ES-I3 (cell line): ENCODE results near the gene METTL9.
"Not testable (repeated sequence)": the region's sequence is repeated elsewhere in the genome, so short reads cannot be mapped to it uniquely, and the experiment has no call there.

Experiments
- H3K36me3 ChIP-seq: 2 replicates; pipeline ENCODE4 v1.6.1; 2013; ENCODE audit warnings: mild to moderate bottlenecking, low read length, control low read depth, moderate library complexity; ENCODE audit not compliant: insufficient read depth
- H3K4me1 ChIP-seq: 2 replicates; pipeline ENCODE4 v1.6.1; 2013; ENCODE audit warnings: mild to moderate bottlenecking, control low read depth, low read length; ENCODE audit not compliant: insufficient read depth
- H3K9ac ChIP-seq: 2 replicates; pipeline ENCODE4 v1.6.1; 2013; ENCODE audit warnings: low read depth, mild to moderate bottlenecking, low read length, moderate library complexity
- H3K9me3 ChIP-seq: 2 replicates; pipeline ENCODE4 v1.6.1; 2013; ENCODE audit warnings: mild to moderate bottlenecking, low read length, moderate library complexity; ENCODE audit not compliant: control insufficient read depth, insufficient read depth

METTL9 gene

DNA sequence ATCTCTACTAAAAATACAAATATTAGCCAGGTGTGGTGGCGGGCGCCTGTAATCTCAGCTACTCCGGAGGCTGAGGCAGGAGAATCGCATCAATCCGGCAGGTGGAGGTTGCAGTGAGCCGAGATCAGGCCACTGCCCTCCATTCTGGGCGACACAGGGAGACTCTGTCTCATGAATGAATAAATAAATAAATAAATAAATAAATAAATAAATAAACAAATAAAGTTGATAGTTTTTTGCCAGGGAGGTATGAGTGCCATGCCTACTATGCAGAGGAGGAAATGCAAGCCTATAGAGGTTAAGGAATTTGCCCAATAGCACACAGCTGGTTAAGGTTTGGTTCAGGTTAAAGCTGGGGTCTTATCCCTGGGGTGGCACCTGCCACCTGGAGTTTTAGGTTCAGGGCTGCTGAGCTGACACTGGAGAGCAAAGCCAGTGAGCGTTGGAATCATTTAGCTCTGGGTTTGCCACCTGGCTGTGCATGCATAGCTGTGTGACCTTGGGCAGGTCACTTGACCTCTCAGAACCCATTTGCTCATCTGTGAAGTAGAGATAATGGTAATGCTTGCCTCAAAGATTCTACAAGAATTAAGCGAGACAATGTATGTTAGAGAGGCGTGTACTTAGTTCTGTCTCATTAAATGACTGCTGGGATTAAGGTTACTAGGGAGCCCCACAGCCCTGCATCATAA is 65.6 kb downstream of the METTL9 start:
- no peak overlapping the region for H3K9ac ChIP-seq
- no peaks in the 10 kb centered on the region for H3K9me3 ChIP-seq
- peaks cover 10% of the 10 kb centered on the region for H3K4me1 ChIP-seq
- no peaks in the 10 kb centered on the region; the same call in 1 of the 2 replicates for H3K36me3 ChIP-seq

DNA sequence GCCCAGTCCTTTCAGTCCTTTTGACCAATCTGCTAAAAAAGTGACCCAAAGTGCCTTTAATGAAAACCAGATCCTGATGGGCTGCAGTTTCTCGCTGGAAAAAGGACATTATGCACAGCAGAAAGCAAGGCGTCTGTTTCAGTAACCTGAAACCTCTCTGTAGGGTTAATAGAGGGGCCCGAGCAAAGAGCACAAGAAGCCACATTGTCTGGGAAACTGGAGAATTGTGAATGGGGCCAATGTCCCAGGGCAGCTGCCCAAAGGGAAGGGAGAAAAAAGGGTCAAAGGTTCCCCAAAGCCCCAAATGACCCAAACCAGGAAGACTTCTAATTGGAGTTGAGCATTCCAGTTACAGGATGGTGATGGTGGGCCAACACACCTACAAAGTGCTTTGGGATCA is 67.4 kb downstream of the METTL9 start:
- Histone ChIP-seq H3K4me1 (peaks cover 10% of the 10 kb centered on the region), H3K9me3 (no peaks in the 10 kb centered on the region), H3K9ac (no peak overlapping the region), H3K36me3 (no peaks in the 10 kb centered on the region)

DNA sequence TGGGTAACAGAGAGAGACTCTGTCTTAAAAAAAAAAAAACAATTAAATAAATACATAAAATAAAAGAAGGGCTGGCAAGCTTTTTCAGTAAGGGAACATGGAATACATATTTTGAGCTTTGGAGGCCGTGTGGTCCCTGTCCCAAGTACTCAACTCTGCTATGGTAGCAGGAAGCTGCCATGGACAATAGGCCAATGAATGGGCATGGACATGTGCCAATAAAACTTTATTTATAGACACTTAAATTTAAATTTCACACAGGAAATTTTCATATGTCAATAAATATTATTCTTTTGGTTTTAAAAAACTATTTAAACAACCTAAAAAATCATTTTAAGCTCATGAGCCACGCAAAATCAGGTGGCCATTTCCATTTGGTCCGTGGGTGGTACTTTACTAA is 68.2 kb downstream of the METTL9 start:
- peaks cover 10% of the 10 kb centered on the region for H3K4me1 ChIP-seq
- H3K9ac ChIP-seq, result no peak overlapping the region
- H3K36me3 ChIP-seq, result no peaks in the 10 kb centered on the region
- H3K9me3 ChIP-seq, result no peaks in the 10 kb centered on the region

DNA sequence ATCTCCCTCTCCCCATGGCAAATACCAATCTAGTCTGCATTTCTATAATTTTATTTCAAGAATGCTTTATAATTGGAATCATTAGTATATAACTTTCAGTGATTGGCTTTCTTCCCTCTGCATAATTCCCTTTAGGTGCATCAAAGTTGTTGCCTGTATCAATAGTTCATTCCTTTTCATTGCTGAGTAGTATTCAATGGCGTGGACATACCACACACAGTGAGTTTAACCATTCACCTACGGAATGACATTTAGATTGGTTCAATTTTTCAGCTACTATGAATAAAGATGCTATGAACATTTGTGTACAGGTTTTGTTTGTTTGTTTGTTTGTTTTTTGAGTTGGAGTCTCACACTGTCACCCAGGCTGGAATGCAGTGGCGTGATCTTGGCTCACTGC is 74.1 kb downstream of the METTL9 start:
- H3K36me3 ChIP-seq, result no peaks in the 10 kb centered on the region
- no peak overlapping the region for H3K9ac ChIP-seq
- no peaks in the 10 kb centered on the region for H3K9me3 ChIP-seq
- H3K4me1 ChIP-seq, result no peaks in the 10 kb centered on the region

- H3K9ac ChIP-seq, H3K4me1 ChIP-seq, H3K9me3 ChIP-seq, H3K36me3 ChIP-seq: not testable (repeated sequence)
Observed at GRCh38 chr16:21674456-21674855, 75.1 kb downstream of the METTL9 start.

GRCh38 chr16:21680714-21681113 is 81.3 kb downstream of the METTL9 start:
- H3K9ac ChIP-seq, H3K9me3 ChIP-seq, H3K36me3 ChIP-seq, H3K4me1 ChIP-seq: not testable (repeated sequence)

GRCh38 chr16:21683184-21683583 is 83.8 kb downstream of the METTL9 start:
- Histone ChIP-seq H3K4me1 (no peaks in the 10 kb centered on the region), H3K9ac (no peak overlapping the region), H3K36me3 (no peaks in the 10 kb centered on the region), H3K9me3 (no peaks in the 10 kb centered on the region)

- Histone ChIP-seq H3K9ac (no peak overlapping the region), H3K9me3 (no peaks in the 10 kb centered on the region), H3K4me1 (no peaks in the 10 kb centered on the region), H3K36me3 (no peaks in the 10 kb centered on the region)
Observed at GRCh38 chr16:21684199-21684598, 84.8 kb downstream of the METTL9 start.

DNA sequence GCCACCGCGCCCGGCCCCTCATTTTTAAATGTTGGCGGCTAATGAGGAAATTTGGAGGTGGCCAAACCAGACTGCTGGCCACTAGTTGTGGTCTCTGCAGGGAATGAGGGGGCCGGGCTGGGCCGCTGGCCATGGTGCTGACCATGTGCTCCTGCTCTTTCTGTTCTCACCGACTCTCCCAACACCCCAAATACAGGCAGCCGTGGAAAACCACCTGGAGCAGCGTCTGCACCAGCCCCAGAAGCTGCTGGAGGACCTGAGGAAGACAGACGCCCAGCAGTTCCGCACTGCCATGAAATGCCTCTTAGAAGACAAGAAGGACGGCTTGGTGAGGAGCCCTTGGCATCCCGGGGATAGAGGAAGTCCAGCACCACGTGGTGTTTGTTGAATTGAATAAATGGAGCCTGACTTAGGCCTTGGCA is 85.7 kb downstream of the METTL9 start:
- Histone ChIP-seq H3K9me3 (no peaks in the 10 kb centered on the region), H3K36me3 (no peaks in the 10 kb centered on the region), H3K9ac (no peak overlapping the region), H3K4me1 (no peaks in the 10 kb centered on the region)

- Histone ChIP-seq H3K9me3 (no peaks in the 10 kb centered on the region), H3K36me3 (no peaks in the 10 kb centered on the region), H3K4me1 (no peaks in the 10 kb centered on the region), H3K9ac (no peak overlapping the region)
Observed at GRCh38 chr16:21689107-21689506, 89.7 kb downstream of the METTL9 start.

- not testable (repeated sequence) for H3K9ac ChIP-seq, H3K9me3 ChIP-seq, H3K4me1 ChIP-seq, H3K36me3 ChIP-seq
Observed at GRCh38 chr16:21690967-21691366, 91.6 kb downstream of the METTL9 start.

DNA sequence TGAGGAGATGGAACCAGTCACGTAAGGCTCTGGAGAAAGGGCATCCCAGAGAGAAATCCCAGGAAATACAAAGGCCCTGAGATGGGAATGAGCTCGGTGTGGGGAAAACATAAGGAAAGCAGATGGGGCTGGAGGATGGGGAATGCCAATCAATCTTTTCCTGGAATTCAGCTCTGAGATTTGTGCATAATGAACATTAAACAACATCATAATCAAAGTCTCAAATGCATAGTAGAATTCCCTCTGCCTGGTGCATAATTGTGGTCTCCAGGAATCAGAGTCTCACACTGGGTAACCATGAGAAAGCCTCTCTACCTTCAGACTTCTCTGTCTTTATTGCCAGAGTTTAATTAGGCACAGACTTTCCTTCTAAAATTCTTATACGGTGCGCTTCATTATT is 95.2 kb downstream of the METTL9 start:
- no peaks in the 10 kb centered on the region for H3K4me1 ChIP-seq
- H3K36me3 ChIP-seq, result no peaks in the 10 kb centered on the region
- no peak overlapping the region for H3K9ac ChIP-seq
- no peaks in the 10 kb centered on the region for H3K9me3 ChIP-seq

DNA sequence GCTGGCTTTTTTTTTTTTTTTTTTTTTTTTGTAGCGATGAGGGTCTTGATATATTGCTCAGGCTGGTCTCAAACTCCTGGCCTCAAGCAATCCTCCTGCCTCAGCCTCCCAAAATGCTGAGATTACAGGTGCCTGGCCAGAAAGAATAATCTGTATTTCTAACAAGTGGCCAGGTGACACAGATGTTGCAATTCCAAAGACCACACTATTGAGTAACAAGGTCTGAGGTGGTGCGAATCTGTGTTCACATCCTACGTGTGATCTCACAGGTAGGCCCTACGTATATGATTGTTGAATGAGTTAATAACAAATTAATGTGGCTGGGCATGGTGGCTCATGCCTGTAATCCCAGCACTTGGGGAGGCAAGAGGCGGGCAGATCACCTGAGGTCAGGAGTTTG is 97.7 kb downstream of the METTL9 start:
- H3K36me3 ChIP-seq, result no peaks in the 10 kb centered on the region

DNA sequence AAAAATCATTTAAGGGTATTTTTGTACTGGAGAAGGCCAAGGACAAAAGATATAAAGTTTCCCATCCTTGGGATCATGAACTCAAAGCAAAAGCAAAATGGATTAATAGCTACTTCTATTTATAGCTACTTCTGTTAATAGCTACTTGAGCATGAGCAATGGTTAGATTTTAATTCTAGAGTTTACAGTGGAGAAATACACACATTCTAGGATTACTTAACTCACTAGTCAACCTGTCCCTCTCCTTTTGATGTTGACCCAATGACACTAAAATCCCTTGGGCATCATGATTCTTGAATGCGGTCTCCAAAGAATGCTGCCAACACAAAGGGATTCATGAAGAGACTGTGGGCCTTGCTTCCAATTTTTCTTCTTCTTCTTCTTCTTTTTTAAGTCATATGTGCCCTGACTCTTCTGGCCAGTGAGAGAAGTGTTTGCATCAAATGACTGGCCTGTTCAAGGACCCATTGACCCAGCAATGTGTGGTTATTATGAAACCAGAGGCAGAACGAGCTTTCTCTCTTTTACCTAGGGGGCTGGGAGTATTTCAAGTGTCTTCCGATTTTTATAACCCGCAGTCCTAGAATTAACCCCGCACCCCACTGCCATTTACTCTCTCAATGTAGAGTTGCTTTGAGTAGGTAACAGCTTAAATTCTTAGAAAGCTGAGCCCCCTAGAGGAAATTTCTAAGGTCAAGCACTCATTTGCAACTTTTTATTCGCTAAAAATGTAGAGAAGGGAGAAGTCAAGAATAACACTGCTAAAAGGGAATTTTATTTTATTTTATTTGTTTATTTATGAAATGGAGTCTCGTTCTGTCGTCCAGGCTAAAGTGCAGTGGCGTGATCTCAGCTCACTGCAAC is 99.0 kb downstream of the METTL9 start:
- Histone ChIP-seq H3K9me3 (no peaks in the 10 kb centered on the region), H3K9ac (no peak overlapping the region), H3K36me3 (no peaks in the 10 kb centered on the region), H3K4me1 (no peaks in the 10 kb centered on the region)

More for the DNA sequence above, 97.7 kb downstream of the METTL9 start:
- Histone ChIP-seq H3K9ac (no peak overlapping the region), H3K4me1 (no peaks in the 10 kb centered on the region), H3K9me3 (no peaks in the 10 kb centered on the region)

DNA sequence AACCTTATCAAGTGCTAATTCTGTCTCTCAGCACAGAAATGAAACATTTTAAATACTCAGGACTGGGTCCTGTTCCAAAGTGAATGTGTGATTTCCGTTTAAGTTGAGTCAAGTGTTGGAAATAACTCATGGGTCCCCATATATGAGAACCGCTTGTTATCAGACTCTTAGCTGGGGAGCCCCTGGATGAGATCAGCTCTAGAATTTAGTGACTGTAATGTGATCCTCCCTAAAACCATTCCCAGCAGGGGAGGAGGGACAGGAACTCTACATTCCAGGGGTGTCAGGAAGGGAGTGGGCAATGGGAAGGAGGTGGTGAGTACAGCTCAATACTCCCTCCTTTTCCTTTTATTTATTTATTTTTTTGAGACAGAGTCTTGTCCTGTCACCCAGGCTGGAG is 101.9 kb downstream of the METTL9 start:
- H3K36me3 ChIP-seq, result no peaks in the 10 kb centered on the region
- H3K9me3 ChIP-seq, result no peaks in the 10 kb centered on the region
- no peaks in the 10 kb centered on the region for H3K4me1 ChIP-seq
- no peak overlapping the region for H3K9ac ChIP-seq
